Measurements from ENCODE around the gene NISCH. TPM values are rescaled to one million over a fixed set of nuclear protein-coding genes. Genes with fewer than 3 reads are reported as not detected.

Gene NISCH
- total RNA-seq, 1 experiment from 2014 or later: 72.8 TPM

DNA sequence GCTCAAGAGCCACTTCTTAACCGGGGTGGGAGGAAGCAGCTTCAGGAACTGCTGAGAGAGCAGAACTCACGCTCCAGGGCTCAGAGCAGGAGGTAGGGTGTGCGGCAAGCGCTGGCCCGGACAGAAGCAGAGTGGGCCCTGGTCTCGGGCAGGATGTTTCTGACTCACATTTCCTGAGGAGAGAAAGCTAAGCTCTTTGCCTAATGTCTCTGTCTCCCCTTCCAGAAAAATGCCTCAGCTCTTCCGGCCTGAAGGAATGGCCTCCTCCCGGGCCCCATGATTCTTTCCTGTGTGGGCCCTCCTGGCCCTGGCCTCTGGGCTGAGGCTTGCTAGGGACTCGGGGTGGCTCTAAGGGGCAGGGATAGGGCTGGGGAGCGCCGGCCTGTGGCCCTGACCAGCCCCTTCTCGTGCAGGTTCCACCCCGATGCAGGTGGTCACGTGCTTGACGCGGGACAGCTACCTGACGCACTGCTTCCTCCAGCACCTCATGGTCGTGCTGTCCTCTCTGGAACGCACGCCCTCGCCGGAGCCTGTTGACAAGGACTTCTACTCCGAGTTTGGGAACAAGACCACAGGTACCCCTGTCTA lies 35.6 kb downstream of the NISCH start:
- Histone ChIP-seq H4K20me1 (ENCODE audit: insufficient read depth) (no peaks in the 10 kb centered on the region), H3K4me3 (replicated peaks in 1 of 2; ENCODE audit: low read depth in 1 of 2, low read length in 2 of 2) (no peak overlapping the region), H3K79me2 (ENCODE audit: insufficient read depth, low read length) (no peaks in the 10 kb centered on the region), H3K9me3 (ENCODE audit: control insufficient read depth in 1 of 2, insufficient read depth in 1 of 2, low read depth in 1 of 2, low read length in 2 of 2) (no peaks in the 10 kb centered on the region), H3K27me3 (ENCODE audit: insufficient read depth, low read length) (no peaks in the 10 kb centered on the region), H3K4me2 (ENCODE audit: low read length) (no peak overlapping the region), H3K27ac (ENCODE audit: low read depth, low read length) (no peak overlapping the region), H3K36me3 (ENCODE audit: control insufficient read depth in 1 of 2, insufficient read depth in 2 of 2, low read length in 2 of 2) (peaks cover 5 to 26% of the 10 kb centered on the region in 2 experiments; a peak in 3 of 4 replicates), H3K9me2 (ENCODE audit: insufficient read depth) (no peaks in the 10 kb centered on the region), H3K4me1 (ENCODE audit: control insufficient read depth in 1 of 2, insufficient read depth in 2 of 2, low read length in 2 of 2) (no peaks in the 10 kb centered on the region), H3K9ac (ENCODE audit: low read length) (no peak overlapping the region), H2AFZ (ENCODE audit: low read depth, low read length, poor library complexity, severe bottlenecking) (no peak overlapping the region)
- ATAC-seq: no peak
- RAD21 ChIA-PET (ENCODE audit: low non-redundant PET in 1 of 2, low total read pairs in 2 of 2, uncharacterized antibody in 2 of 2, unreplicated experiment in 2 of 2): no interaction called here
- POLR2A ChIA-PET: no interaction called here
- no peak for TF ChIP-seq YY1 (IDR thresholded peaks at IDR 0.05; ENCODE audit: extremely low read depth, insufficient replicate concordance, low read depth, low read length)
- TF ChIP-seq, protein P1, sequence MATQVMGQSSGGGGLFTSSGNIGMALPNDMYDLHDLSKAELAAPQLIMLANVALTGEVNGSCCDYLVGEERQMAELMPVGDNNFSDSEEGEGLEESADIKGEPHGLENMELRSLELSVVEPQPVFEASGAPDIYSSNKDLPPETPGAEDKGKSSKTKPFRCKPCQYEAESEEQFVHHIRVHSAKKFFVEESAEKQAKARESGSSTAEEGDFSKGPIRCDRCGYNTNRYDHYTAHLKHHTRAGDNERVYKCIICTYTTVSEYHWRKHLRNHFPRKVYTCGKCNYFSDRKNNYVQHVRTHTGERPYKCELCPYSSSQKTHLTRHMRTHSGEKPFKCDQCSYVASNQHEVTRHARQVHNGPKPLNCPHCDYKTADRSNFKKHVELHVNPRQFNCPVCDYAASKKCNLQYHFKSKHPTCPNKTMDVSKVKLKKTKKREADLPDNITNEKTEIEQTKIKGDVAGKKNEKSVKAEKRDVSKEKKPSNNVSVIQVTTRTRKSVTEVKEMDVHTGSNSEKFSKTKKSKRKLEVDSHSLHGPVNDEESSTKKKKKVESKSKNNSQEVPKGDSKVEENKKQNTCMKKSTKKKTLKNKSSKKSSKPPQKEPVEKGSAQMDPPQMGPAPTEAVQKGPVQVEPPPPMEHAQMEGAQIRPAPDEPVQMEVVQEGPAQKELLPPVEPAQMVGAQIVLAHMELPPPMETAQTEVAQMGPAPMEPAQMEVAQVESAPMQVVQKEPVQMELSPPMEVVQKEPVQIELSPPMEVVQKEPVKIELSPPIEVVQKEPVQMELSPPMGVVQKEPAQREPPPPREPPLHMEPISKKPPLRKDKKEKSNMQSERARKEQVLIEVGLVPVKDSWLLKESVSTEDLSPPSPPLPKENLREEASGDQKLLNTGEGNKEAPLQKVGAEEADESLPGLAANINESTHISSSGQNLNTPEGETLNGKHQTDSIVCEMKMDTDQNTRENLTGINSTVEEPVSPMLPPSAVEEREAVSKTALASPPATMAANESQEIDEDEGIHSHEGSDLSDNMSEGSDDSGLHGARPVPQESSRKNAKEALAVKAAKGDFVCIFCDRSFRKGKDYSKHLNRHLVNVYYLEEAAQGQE (IDR thresholded peaks at IDR 0.05; ENCODE audit: low read depth): no peak
- intact Hi-C loops (cut with micrococcal nuclease): no loop called here
- BruUV-seq (replicated peaks): no TSS peak
- CTCF ChIA-PET: no interaction called here
- DNase-seq (ENCODE audit: low read depth, low spot score): no peak

DNA sequence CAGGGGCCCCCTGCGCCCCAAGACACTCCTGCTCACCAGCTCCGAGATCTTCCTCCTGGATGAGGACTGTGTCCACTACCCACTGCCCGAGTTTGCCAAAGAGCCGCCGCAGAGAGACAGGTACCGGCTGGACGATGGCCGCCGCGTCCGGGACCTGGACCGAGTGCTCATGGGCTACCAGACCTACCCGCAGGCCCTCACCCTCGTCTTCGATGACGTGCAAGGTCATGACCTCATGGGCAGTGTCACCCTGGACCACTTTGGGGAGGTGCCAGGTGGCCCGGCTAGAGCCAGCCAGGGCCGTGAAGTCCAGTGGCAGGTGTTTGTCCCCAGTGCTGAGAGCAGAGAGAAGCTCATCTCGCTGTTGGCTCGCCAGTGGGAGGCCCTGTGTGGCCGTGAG lies 36.7 kb downstream of the NISCH start:
- Histone ChIP-seq H3K27me3 (ENCODE audit: insufficient read depth, low read length) (no peaks in the 10 kb centered on the region), H4K20me1 (ENCODE audit: insufficient read depth) (no peaks in the 10 kb centered on the region), H3K9me3 (ENCODE audit: control insufficient read depth in 1 of 2, insufficient read depth in 1 of 2, low read depth in 1 of 2, low read length in 2 of 2) (no peaks in the 10 kb centered on the region), H3K4me1 (ENCODE audit: control insufficient read depth in 1 of 2, insufficient read depth in 2 of 2, low read length in 2 of 2) (no peaks in the 10 kb centered on the region), H3K9ac (ENCODE audit: low read length) (no peak overlapping the region), H2AFZ (ENCODE audit: low read depth, low read length, poor library complexity, severe bottlenecking) (no peak overlapping the region), H3K27ac (ENCODE audit: low read depth, low read length) (no peak overlapping the region), H3K4me2 (ENCODE audit: low read length) (no peak overlapping the region), H3K79me2 (ENCODE audit: insufficient read depth, low read length) (no peaks in the 10 kb centered on the region), H3K9me2 (ENCODE audit: insufficient read depth) (no peaks in the 10 kb centered on the region), H3K36me3 (ENCODE audit: control insufficient read depth in 1 of 2, insufficient read depth in 2 of 2, low read length in 2 of 2) (peaks cover 5 to 26% of the 10 kb centered on the region in 2 experiments; a peak in 2 of 4 replicates), H3K4me3 (replicated peaks in 1 of 2; ENCODE audit: low read depth in 1 of 2, low read length in 2 of 2) (no peak overlapping the region)
- ChIA-PET CTCF (no interaction called here), RAD21 (ENCODE audit: low non-redundant PET in 1 of 2, low total read pairs in 2 of 2, uncharacterized antibody in 2 of 2, unreplicated experiment in 2 of 2) (no interaction called here), POLR2A (no interaction called here)
- no peak for ATAC-seq
- no TSS peak for BruUV-seq (replicated peaks)
- intact Hi-C loops (cut with micrococcal nuclease): no loop called here
- DNase-seq (ENCODE audit: low read depth, low spot score): no peak
- TF ChIP-seq ZNF274 (IDR thresholded peaks at IDR 0.05; ENCODE audit: low read depth, low read length) (no peak), SIN3A (IDR thresholded peaks at IDR 0.05; ENCODE audit: low read depth) (no peak), TCF7L2 (IDR thresholded peaks at IDR 0.05; ENCODE audit: borderline replicate concordance, extremely low read depth, insufficient read depth, insufficient read length) (no peak), RAD21 (IDR thresholded peaks at IDR 0.05; ENCODE audit: low read depth) (no peak), ELF1 (IDR thresholded peaks at IDR 0.05; ENCODE audit: borderline replicate concordance, low read depth) (no peak), CBX3 (IDR thresholded peaks at IDR 0.05; ENCODE audit: low read depth) (no peak), JUND (IDR thresholded peaks at IDR 0.05) (no peak), EZH2 (IDR thresholded peaks at IDR 0.05) (no peak), FOSL1 (IDR thresholded peaks at IDR 0.05; ENCODE audit: low read depth) (no peak), YY1 (IDR thresholded peaks at IDR 0.05; ENCODE audit: extremely low read depth, insufficient replicate concordance, low read depth, low read length) (no peak), POLR2AphosphoS5 (IDR thresholded peaks at IDR 0.05; ENCODE audit: low read depth, low read length) (no peak)
- TF ChIP-seq, protein P1 (IDR thresholded peaks at IDR 0.05; ENCODE audit: low read depth): no peak
- TF ChIP-seq, protein P2, sequence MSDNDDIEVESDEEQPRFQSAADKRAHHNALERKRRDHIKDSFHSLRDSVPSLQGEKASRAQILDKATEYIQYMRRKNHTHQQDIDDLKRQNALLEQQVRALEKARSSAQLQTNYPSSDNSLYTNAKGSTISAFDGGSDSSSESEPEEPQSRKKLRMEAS (IDR thresholded peaks at IDR 0.05): no peak

Measured in HCT116 (cell line).